ENCODE results near the gene ARSI. TPM values are rescaled to one million over a fixed set of nuclear protein-coding genes. Genes with fewer than 3 reads are reported as not detected.

The ARSI gene
- total RNA-seq, 1 donor: 4.7 TPM

DNA sequence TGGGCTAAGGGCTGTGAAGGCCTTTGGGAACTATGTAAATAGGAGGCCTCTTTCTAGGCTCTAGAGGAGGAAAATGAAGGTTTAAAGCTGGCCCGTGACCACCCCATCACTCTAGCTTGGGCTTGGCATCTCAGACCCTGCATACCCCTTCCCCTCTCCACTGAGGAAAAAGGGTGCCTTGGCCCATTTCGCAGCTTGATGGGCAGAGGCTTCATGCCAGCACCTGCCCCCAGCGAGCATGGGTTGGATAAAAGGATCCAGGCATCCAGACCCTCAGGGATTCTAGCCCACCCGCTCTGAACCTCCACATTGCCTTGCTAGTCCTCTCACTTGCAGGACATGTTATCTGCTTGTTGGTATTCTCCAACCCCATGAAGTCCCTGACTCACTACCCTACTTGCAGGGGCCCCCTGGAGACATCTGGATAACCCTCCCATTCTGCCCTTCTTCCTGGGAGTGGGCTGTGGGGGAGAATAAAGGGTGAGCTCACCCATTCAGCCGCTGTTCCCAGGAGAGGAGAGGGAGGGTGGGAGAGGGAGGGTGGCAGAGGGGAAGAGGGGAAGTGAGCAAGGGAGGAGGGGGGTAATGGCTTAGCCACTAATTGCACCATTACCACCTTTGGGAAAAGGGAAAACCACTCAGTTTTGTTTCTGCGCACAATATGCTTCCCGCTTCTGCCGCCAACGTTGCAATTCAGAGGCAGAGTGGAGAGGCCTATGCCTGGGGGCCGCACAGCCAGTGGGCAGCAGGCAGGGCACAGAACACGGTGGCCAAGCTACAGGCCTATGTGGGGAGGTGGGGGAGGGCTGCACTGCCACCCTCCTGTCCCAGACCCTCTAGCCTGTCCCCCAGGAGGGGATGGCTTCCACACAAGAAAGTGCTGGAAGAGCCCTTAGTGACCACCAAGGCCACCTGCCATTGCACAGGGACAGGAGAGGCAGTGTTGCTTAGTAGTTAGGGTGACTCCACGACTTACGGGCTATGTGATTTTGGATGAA, 11.0 kb downstream of the ARSI start:
- TF ChIP-seq, protein P1, sequence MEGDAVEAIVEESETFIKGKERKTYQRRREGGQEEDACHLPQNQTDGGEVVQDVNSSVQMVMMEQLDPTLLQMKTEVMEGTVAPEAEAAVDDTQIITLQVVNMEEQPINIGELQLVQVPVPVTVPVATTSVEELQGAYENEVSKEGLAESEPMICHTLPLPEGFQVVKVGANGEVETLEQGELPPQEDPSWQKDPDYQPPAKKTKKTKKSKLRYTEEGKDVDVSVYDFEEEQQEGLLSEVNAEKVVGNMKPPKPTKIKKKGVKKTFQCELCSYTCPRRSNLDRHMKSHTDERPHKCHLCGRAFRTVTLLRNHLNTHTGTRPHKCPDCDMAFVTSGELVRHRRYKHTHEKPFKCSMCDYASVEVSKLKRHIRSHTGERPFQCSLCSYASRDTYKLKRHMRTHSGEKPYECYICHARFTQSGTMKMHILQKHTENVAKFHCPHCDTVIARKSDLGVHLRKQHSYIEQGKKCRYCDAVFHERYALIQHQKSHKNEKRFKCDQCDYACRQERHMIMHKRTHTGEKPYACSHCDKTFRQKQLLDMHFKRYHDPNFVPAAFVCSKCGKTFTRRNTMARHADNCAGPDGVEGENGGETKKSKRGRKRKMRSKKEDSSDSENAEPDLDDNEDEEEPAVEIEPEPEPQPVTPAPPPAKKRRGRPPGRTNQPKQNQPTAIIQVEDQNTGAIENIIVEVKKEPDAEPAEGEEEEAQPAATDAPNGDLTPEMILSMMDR (IDR thresholded peaks at IDR 0.05; ENCODE audit: extremely low read depth, low read depth, low read length): no peak
- Histone ChIP-seq H3K4me3 (ENCODE audit: insufficient read depth, low read length) (no peak overlapping the region), H2AFZ (ENCODE audit: low read length) (no peak overlapping the region), H3K36me3 (ENCODE audit: insufficient read depth, low read length) (no peaks in the 10 kb centered on the region), H3K27me3 (ENCODE audit: insufficient read depth, low read length) (no peaks in the 10 kb centered on the region), H4K20me1 (ENCODE audit: insufficient read depth, low read length) (no peaks in the 10 kb centered on the region), H3K79me2 (ENCODE audit: insufficient read depth, low read length) (no peaks in the 10 kb centered on the region), H3K9me3 (ENCODE audit: low read depth, low read length) (no peaks in the 10 kb centered on the region), H3K27ac (ENCODE audit: low read depth, low read length) (no peak overlapping the region), H3K4me1 (ENCODE audit: insufficient read depth, low read length) (peaks cover 24% of the 10 kb centered on the region), H3K4me2 (ENCODE audit: insufficient read depth, low read length) (no peak overlapping the region)
- no peak for DNase-seq (ENCODE audit: insufficient read length, low spot score, missing footprints)

DNA sequence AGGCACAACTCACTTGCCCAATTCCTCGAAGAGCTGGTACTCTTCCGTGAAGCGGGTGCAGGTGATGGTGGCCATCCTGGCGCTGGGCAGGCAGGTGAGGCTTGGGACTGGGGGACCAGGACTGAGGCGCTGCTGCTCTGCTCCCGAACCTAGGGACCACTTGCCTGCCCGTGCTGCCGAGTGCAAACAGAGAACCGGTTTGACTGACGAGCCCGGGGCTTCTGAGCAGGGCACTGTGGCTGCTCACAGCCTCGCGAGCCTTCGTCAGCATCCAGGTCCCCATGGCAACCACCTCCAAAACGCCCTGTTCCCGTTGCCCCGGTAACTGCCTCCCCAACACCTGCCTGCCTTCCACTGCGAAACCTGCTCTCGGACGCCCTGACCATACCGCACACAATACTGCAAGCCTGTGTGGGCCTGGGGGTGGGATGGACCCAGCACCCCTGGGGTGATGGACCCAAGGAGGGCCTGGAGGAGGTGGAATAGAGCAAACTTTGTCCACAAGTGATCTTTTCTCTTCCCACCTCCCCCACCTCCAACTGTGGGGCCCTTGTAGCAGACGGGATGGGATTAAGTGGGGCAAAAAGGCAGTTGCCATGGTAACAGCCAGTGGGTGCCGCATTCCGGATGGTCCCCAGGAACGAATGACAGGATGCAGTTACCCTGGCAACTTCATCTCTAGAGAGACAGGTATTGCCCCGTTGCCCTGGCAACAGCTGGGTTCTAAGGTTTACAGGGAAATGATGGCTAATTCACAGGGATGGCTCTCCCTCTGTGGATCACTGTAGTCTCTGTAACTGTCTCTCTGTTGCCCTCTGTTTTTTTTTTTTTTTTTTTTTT, 12.9 kb downstream of the ARSI start, which contains the start of gene CAMK2A:
CAMK2A (minus strand) TSS at position 223 of the 840 bp plus-strand sequence; CDS start at position 75, 148 bp downstream.
- DNase-seq (ENCODE audit: insufficient read length, low spot score, missing footprints): no peak
- H3K36me3 ChIP-seq (ENCODE audit: insufficient read depth, low read length): no peaks in the 10 kb centered on the region
- no peaks in the 10 kb centered on the region for H3K9me3 ChIP-seq (ENCODE audit: low read depth, low read length)
- no peaks in the 10 kb centered on the region for H3K27me3 ChIP-seq (ENCODE audit: insufficient read depth, low read length)
- no peaks in the 10 kb centered on the region for H4K20me1 ChIP-seq (ENCODE audit: insufficient read depth, low read length)
- H3K4me2 ChIP-seq (ENCODE audit: insufficient read depth, low read length): no peak within 1 kb of the TSS
- no peak within 1 kb of the TSS for H3K4me3 ChIP-seq (ENCODE audit: insufficient read depth, low read length)
- peaks cover 26% of the 10 kb centered on the region for H3K4me1 ChIP-seq (ENCODE audit: insufficient read depth, low read length)
- H2AFZ ChIP-seq (ENCODE audit: low read length): no peak within 1 kb of the TSS
- H3K79me2 ChIP-seq (ENCODE audit: insufficient read depth, low read length): no peaks in the 10 kb centered on the region
- no peak within 1 kb of the TSS for H3K27ac ChIP-seq (ENCODE audit: low read depth, low read length)
- TF ChIP-seq, protein P1 (IDR thresholded peaks at IDR 0.05; ENCODE audit: extremely low read depth, low read depth, low read length): no peak

DNA sequence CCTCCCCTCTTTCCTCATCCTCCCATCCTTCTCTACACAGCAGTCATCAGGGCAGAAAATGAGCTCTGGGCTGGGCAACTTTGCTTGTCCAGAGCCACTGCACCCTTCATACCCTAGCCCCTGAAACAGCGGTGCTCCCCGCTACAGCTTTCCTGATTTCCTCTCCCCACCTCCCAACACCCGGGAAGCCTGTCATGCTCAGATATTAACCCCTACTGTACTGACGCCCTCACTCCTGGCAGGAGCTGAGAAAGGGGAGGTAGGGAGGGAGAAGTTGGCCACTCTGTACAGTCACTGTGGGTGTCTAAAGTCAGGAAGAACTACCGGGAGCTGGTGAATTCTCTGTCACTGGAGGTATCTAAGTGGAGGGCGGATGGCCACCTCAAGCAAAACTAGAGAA, 13.9 kb downstream of the ARSI start:
- TF ChIP-seq, protein P1 (IDR thresholded peaks at IDR 0.05; ENCODE audit: extremely low read depth, low read depth, low read length): no peak
- Histone ChIP-seq H3K4me2 (ENCODE audit: insufficient read depth, low read length) (no peak overlapping the region), H3K4me1 (ENCODE audit: insufficient read depth, low read length) (peaks cover 25% of the 10 kb centered on the region), H3K4me3 (ENCODE audit: insufficient read depth, low read length) (no peak overlapping the region), H4K20me1 (ENCODE audit: insufficient read depth, low read length) (no peaks in the 10 kb centered on the region), H3K27me3 (ENCODE audit: insufficient read depth, low read length) (no peaks in the 10 kb centered on the region), H2AFZ (ENCODE audit: low read length) (no peak overlapping the region), H3K36me3 (ENCODE audit: insufficient read depth, low read length) (no peaks in the 10 kb centered on the region), H3K9me3 (ENCODE audit: low read depth, low read length) (no peaks in the 10 kb centered on the region), H3K79me2 (ENCODE audit: insufficient read depth, low read length) (no peaks in the 10 kb centered on the region), H3K27ac (ENCODE audit: low read depth, low read length) (no peak overlapping the region)
- DNase-seq (ENCODE audit: insufficient read length, low spot score, missing footprints): no peak

Measured in osteoblast (primary cell).